ENCODE measurements around the gene R3HCC1L. TPM values are rescaled to one million over a fixed set of nuclear protein-coding genes. Genes with fewer than 3 reads are reported as not detected.

R3HCC1L gene
- total and polyA plus RNA-seq, 2 experiments from 2014 or later, result 5.2 to 12.7 TPM

DNA sequence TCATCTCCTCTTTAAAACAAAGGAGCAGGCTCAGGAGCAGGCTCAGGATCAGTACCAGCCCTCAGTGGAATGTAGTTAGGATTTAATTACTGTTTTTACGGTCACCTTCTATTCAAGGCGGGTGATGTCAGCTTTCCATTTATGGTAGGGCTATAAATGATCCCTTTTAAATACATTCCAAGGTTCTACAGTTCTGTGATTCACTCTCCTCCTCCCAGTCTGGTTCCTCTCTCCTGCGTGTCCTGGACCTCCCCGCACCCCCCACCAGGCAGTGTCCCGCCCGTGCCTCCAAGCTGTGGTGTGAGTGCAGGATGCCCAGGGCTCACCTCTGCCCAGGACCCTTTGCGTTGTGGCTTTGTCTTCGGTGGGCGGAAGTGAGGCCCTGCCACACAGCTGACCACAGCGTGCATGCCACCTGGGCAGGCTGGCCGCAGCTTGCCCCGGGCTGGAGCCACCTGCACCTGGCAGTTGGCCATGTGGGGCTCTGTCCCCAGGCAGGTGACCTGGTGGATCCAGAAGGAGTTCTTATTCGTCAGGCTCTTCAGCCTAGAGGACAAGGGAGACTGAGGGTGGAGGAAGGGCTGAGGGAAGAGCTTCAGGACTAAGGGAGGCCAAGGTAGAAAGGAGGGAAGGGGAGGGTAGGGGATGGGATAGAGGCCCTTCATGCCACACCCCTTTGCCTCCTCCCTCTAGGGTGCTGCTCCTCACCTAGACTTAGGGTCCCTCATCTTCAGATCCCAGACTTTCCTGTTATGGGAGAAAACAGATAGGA is 124.4 kb downstream of the R3HCC1L start:
- Histone ChIP-seq H3K4me2 (no peak overlapping the region), H3K4me1 (ENCODE audit: insufficient read depth) (peaks cover 15% of the 10 kb centered on the region), H3K4me3 (no peak overlapping the region), H4K20me1 (ENCODE audit: insufficient read depth, poor library complexity, severe bottlenecking) (no peaks in the 10 kb centered on the region), H3K9me2 (replicated peaks; ENCODE audit: insufficient read depth) (no peaks in the 10 kb centered on the region), H3K9me3 (ENCODE audit: low read depth) (no peaks in the 10 kb centered on the region), H3K79me2 (no peaks in the 10 kb centered on the region), H2AFZ (no peak overlapping the region), H3K27me3 (no peaks in the 10 kb centered on the region), H3K27ac (no peak overlapping the region), H3K36me3 (replicated peaks; ENCODE audit: insufficient read depth, low read depth) (no peaks in the 10 kb centered on the region)
- TF ChIP-seq, protein P1, sequence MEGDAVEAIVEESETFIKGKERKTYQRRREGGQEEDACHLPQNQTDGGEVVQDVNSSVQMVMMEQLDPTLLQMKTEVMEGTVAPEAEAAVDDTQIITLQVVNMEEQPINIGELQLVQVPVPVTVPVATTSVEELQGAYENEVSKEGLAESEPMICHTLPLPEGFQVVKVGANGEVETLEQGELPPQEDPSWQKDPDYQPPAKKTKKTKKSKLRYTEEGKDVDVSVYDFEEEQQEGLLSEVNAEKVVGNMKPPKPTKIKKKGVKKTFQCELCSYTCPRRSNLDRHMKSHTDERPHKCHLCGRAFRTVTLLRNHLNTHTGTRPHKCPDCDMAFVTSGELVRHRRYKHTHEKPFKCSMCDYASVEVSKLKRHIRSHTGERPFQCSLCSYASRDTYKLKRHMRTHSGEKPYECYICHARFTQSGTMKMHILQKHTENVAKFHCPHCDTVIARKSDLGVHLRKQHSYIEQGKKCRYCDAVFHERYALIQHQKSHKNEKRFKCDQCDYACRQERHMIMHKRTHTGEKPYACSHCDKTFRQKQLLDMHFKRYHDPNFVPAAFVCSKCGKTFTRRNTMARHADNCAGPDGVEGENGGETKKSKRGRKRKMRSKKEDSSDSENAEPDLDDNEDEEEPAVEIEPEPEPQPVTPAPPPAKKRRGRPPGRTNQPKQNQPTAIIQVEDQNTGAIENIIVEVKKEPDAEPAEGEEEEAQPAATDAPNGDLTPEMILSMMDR (IDR thresholded peaks at IDR 0.05; ENCODE audit: poor library complexity), result no peak
- TF ChIP-seq EZH2 (IDR thresholded peaks at IDR 0.05; ENCODE audit: borderline replicate concordance) (no peak), EZH2phosphoT487 (IDR thresholded peaks at IDR 0.05; ENCODE audit: low read depth, severe bottlenecking, unreplicated experiment) (no peak)
- DNase-seq (ENCODE audit: low spot score), result no peak
- 83% methylated on average over 13 of the region's 13 CpGs for WGBS (ENCODE audit: low lambda C conversion rate, missing lambda C conversion rate)

DNA sequence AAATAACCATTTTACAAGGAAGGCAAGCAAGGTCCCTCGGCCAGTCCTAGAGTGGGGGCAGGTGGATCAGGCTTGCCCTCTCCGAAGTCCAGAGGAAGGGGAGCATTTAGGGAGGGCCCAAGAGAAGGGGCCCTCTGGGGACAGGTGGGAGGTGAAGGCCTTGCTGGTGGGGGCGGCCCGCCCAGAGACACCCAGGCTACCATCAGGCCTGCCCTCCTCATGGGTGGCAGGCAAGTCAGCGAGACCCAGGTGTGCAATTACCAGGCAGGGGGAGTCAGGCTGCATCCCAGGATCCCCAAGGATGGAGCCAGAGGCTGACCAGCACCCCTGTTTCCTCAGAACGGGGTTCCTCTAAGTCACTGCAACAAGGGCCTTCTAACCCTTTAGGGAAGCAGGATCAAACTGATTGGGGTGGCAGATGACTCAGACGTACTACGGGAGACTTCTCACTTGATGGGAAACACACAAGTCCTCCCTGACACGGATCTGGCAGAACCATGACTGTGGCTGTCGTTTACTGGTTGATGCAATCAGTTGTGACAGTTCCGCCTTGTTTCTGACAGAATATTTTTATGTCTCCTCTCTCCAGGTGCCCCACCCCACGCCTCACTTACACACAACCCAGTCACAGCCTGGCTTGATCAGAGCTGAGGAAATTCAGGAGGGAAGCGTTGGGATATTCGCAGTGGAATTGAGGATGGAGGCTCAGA is 125.3 kb downstream of the R3HCC1L start:
- no peak overlapping the region for H3K27ac ChIP-seq
- no peak for DNase-seq (ENCODE audit: low spot score)
- peaks cover 15% of the 10 kb centered on the region for H3K4me1 ChIP-seq (ENCODE audit: insufficient read depth)
- no peaks in the 10 kb centered on the region for H3K27me3 ChIP-seq
- H3K79me2 ChIP-seq, result no peaks in the 10 kb centered on the region
- TF ChIP-seq EZH2phosphoT487 (IDR thresholded peaks at IDR 0.05; ENCODE audit: low read depth, severe bottlenecking, unreplicated experiment) (no peak), EZH2 (IDR thresholded peaks at IDR 0.05; ENCODE audit: borderline replicate concordance) (no peak)
- TF ChIP-seq, protein P1 (IDR thresholded peaks at IDR 0.05; ENCODE audit: poor library complexity), result no peak
- H3K4me3 ChIP-seq, result no peak overlapping the region
- 64% methylated on average over 13 of the region's 14 CpGs for WGBS (ENCODE audit: low lambda C conversion rate, missing lambda C conversion rate)
- H3K4me2 ChIP-seq, result no peak overlapping the region
- no peaks in the 10 kb centered on the region for H4K20me1 ChIP-seq (ENCODE audit: insufficient read depth, poor library complexity, severe bottlenecking)
- H3K9me3 ChIP-seq (ENCODE audit: low read depth), result no peaks in the 10 kb centered on the region
- H3K9me2 ChIP-seq (replicated peaks; ENCODE audit: insufficient read depth), result no peaks in the 10 kb centered on the region
- H2AFZ ChIP-seq, result no peak overlapping the region
- no peaks in the 10 kb centered on the region for H3K36me3 ChIP-seq (replicated peaks; ENCODE audit: insufficient read depth, low read depth)

DNA sequence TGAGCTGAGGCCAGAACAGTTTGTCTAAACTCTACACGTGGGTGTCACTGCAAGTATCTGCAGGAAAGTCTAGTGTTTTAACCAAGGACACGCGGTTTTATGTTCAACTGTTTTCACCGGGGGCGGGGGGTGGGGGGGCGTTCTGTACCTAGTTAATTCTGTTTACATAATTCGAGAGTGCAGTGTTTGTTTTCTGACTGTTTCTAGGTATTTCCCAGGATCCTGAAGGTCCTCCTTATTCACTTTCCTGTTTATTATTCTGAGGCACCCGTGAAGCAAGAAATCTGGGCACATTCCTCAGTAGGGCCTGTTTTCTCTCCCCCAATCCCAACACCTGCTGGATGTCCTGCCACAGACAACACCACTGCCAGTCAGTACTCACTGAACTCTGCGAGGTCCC is 125.9 kb downstream of the R3HCC1L start:
- TF ChIP-seq, protein P1 (IDR thresholded peaks at IDR 0.05; ENCODE audit: poor library complexity), result no peak
- TF ChIP-seq EZH2phosphoT487 (IDR thresholded peaks at IDR 0.05; ENCODE audit: low read depth, severe bottlenecking, unreplicated experiment) (no peak), EZH2 (IDR thresholded peaks at IDR 0.05; ENCODE audit: borderline replicate concordance) (no peak)
- 33% methylated on average over 9 of the region's 9 CpGs for WGBS (ENCODE audit: low lambda C conversion rate, missing lambda C conversion rate)
- no peak overlapping the region for H3K27ac ChIP-seq
- H3K9me2 ChIP-seq (replicated peaks; ENCODE audit: insufficient read depth), result no peaks in the 10 kb centered on the region
- no peaks in the 10 kb centered on the region for H4K20me1 ChIP-seq (ENCODE audit: insufficient read depth, poor library complexity, severe bottlenecking)
- H3K36me3 ChIP-seq (replicated peaks; ENCODE audit: insufficient read depth, low read depth), result no peaks in the 10 kb centered on the region
- no peak overlapping the region for H3K4me2 ChIP-seq
- H2AFZ ChIP-seq, result no peak overlapping the region
- H3K27me3 ChIP-seq, result no peaks in the 10 kb centered on the region
- no peak overlapping the region for H3K4me3 ChIP-seq
- no peaks in the 10 kb centered on the region for H3K79me2 ChIP-seq
- no peak for DNase-seq (ENCODE audit: low spot score)
- peaks cover 15% of the 10 kb centered on the region for H3K4me1 ChIP-seq (ENCODE audit: insufficient read depth)
- no peaks in the 10 kb centered on the region for H3K9me3 ChIP-seq (ENCODE audit: low read depth)
